B cell (primary cell): ENCODE measurements around the gene ME1.

ENCODE experiments used
- EZH2 ChIP-seq: IDR thresholded peaks from 2 replicates; pipeline ENCODE4 v1.6.1; 2012; ENCODE audit warnings: borderline replicate concordance, low read depth, mild to moderate bottlenecking, moderate library complexity, low read length; ENCODE audit not compliant: insufficient read depth, poor library complexity, severe bottlenecking
- TF ChIP-seq, protein P1 (sequence below): fragments of 200-600 bp; IDR thresholded peaks from one replicate; pipeline ENCODE4 v1.8.0; 2022; ENCODE audit warnings: antibody characterized with exemption, mild to moderate bottlenecking

GRCh38 chr6:83303426-83303825, 127.4 kb downstream of the ME1 start:
- TF ChIP-seq, protein P1, sequence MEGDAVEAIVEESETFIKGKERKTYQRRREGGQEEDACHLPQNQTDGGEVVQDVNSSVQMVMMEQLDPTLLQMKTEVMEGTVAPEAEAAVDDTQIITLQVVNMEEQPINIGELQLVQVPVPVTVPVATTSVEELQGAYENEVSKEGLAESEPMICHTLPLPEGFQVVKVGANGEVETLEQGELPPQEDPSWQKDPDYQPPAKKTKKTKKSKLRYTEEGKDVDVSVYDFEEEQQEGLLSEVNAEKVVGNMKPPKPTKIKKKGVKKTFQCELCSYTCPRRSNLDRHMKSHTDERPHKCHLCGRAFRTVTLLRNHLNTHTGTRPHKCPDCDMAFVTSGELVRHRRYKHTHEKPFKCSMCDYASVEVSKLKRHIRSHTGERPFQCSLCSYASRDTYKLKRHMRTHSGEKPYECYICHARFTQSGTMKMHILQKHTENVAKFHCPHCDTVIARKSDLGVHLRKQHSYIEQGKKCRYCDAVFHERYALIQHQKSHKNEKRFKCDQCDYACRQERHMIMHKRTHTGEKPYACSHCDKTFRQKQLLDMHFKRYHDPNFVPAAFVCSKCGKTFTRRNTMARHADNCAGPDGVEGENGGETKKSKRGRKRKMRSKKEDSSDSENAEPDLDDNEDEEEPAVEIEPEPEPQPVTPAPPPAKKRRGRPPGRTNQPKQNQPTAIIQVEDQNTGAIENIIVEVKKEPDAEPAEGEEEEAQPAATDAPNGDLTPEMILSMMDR, result no peak
- TF ChIP-seq EZH2, result no peak
